ENCODE results near the gene SPINK7. TPM values are rescaled to one million over a fixed set of nuclear protein-coding genes. Genes with fewer than 3 reads are reported as not detected.

SPINK7 gene
- polyA plus RNA-seq, 1 donor (not counting 4 experiments of a cell fraction or from before 2014, with no cell fraction given): 0.87 TPM

- Histone ChIP-seq H3K79me2 (ENCODE audit: control insufficient read depth, insufficient read depth, low read length) (no peaks in the 10 kb centered on the region), H3K9me1 (ENCODE audit: control insufficient read depth, extremely low read depth, insufficient read depth, low read length) (no peaks in the 10 kb centered on the region), H3K27ac (ENCODE audit: control insufficient read depth, insufficient read depth, low read length) (no peak overlapping the region), H3K9me3 (ENCODE audit: control insufficient read depth, low read depth, low read length) (no peaks in the 10 kb centered on the region), H3K9ac (ENCODE audit: control insufficient read depth, extremely low read depth, insufficient read depth, low read length) (no peak overlapping the region), H3K4me3 (ENCODE audit: control insufficient read depth in 2 of 3, extremely low read depth in 1 of 3, insufficient read depth in 2 of 3, low read depth in 1 of 3, low read length in 3 of 3) (no peak overlapping the region), H3K4me1 (ENCODE audit: control insufficient read depth, extremely low read depth, insufficient read depth, low read length) (no peaks in the 10 kb centered on the region), H4K20me1 (ENCODE audit: control insufficient read depth, extremely low read depth, insufficient read depth, low read length) (no peaks in the 10 kb centered on the region), H3K27me3 (ENCODE audit: control insufficient read depth, extremely low read depth, insufficient read depth, low read length) (no peaks in the 10 kb centered on the region), H2AFZ (ENCODE audit: control insufficient read depth, low read length) (no peak overlapping the region), H3K4me2 (ENCODE audit: control insufficient read depth, extremely low read depth, insufficient read depth, low read depth, low read length) (no peak overlapping the region), H3K36me3 (ENCODE audit: control insufficient read depth in 2 of 2, extremely low read depth in 1 of 2, insufficient read depth in 2 of 2, low read length in 2 of 2) (no peaks in the 10 kb centered on the region)
- DNase-seq (ENCODE audit: low read depth, low spot score) (no peak), FAIRE-seq (no peak)
- dilution Hi-C loops (cut with MboI; ENCODE audit: extremely low pct_ligation_motif_present, low sequenced_read_pairs): no loop called here
- no peak for TF ChIP-seq CTCF (optimal IDR thresholded peaks at IDR 0.05 in 1 of 3, IDR thresholded peaks at IDR 0.05 in 1 of 3, conservative IDR thresholded peaks at IDR 0.05 in 1 of 3; ENCODE audit: extremely low read depth in 1 of 3, insufficient read depth in 2 of 3, low read length in 3 of 3)
- TF ChIP-seq EZH2 (IDR thresholded peaks at IDR 0.05; ENCODE audit: low read length): no peak
These were observed 41.4 kb downstream of the SPINK7 start for GRCh38 chr5:148353634-148354033.

- no peak for TF ChIP-seq EZH2 (IDR thresholded peaks at IDR 0.05; ENCODE audit: low read length)
- no peak for TF ChIP-seq CTCF (optimal IDR thresholded peaks at IDR 0.05 in 1 of 3, IDR thresholded peaks at IDR 0.05 in 1 of 3, conservative IDR thresholded peaks at IDR 0.05 in 1 of 3; ENCODE audit: extremely low read depth in 1 of 3, insufficient read depth in 2 of 3, low read length in 3 of 3)
- Histone ChIP-seq H3K9me3 (ENCODE audit: control insufficient read depth, low read depth, low read length) (no peaks in the 10 kb centered on the region), H3K79me2 (ENCODE audit: control insufficient read depth, insufficient read depth, low read length) (no peaks in the 10 kb centered on the region), H2AFZ (ENCODE audit: control insufficient read depth, low read length) (no peak overlapping the region), H3K36me3 (ENCODE audit: control insufficient read depth in 2 of 2, extremely low read depth in 1 of 2, insufficient read depth in 2 of 2, low read length in 2 of 2) (no peaks in the 10 kb centered on the region), H3K27ac (ENCODE audit: control insufficient read depth, insufficient read depth, low read length) (no peak overlapping the region), H3K9me1 (ENCODE audit: control insufficient read depth, extremely low read depth, insufficient read depth, low read length) (no peaks in the 10 kb centered on the region), H3K9ac (ENCODE audit: control insufficient read depth, extremely low read depth, insufficient read depth, low read length) (no peak overlapping the region), H4K20me1 (ENCODE audit: control insufficient read depth, extremely low read depth, insufficient read depth, low read length) (no peaks in the 10 kb centered on the region), H3K4me1 (ENCODE audit: control insufficient read depth, extremely low read depth, insufficient read depth, low read length) (no peaks in the 10 kb centered on the region), H3K4me3 (ENCODE audit: control insufficient read depth in 2 of 3, extremely low read depth in 1 of 3, insufficient read depth in 2 of 3, low read depth in 1 of 3, low read length in 3 of 3) (no peak overlapping the region), H3K27me3 (ENCODE audit: control insufficient read depth, extremely low read depth, insufficient read depth, low read length) (no peaks in the 10 kb centered on the region), H3K4me2 (ENCODE audit: control insufficient read depth, extremely low read depth, insufficient read depth, low read depth, low read length) (no peak overlapping the region)
- no peak for DNase-seq (ENCODE audit: low read depth, low spot score)
- dilution Hi-C loops (cut with MboI; ENCODE audit: extremely low pct_ligation_motif_present, low sequenced_read_pairs): no loop called here
- FAIRE-seq: no peak
These were observed 52.1 kb downstream of the SPINK7 start for GRCh38 chr5:148364343-148364742.

Other genes with a start within 250 kb of the SPINK7 start
- 16.6 to 29.2 TPM (median 22.6 TPM) in 3 replicates for gene SPINK5, start 248.4 kb upstream of the SPINK7 start, polyA plus RNA-seq
- not detected in 3 replicates for gene SPINK14, start 143.9 kb upstream of the SPINK7 start, polyA plus RNA-seq
- gene SPINK6, start 109.4 kb upstream of the SPINK7 start, polyA plus RNA-seq: 25.8 to 67.7 TPM (median 35.5 TPM) in 3 replicates
- not detected in 3 replicates for gene MARCOL, start 73.9 kb upstream of the SPINK7 start, polyA plus RNA-seq
- not detected in 3 replicates for gene SPINK13, start 43.6 kb upstream of the SPINK7 start, polyA plus RNA-seq
- gene SPINK9, start 23.1 kb downstream of the SPINK7 start, polyA plus RNA-seq: not detected in 3 replicates
- 15.8 to 30.4 TPM (median 26.8 TPM) in 3 replicates for gene FBXO38, start 71.5 kb downstream of the SPINK7 start, polyA plus RNA-seq